ENCODE data around the gene TEDC2. TPM values are rescaled to one million over a fixed set of nuclear protein-coding genes. Genes with fewer than 3 reads are reported as not detected.
"Not testable (repeated sequence)": the region's sequence is repeated elsewhere in the genome, so short reads cannot be mapped to it uniquely, and the experiment has no call there.

TEDC2 gene
- total RNA-seq, 1 donor from 2014 or later: 0.63 TPM

DNA sequence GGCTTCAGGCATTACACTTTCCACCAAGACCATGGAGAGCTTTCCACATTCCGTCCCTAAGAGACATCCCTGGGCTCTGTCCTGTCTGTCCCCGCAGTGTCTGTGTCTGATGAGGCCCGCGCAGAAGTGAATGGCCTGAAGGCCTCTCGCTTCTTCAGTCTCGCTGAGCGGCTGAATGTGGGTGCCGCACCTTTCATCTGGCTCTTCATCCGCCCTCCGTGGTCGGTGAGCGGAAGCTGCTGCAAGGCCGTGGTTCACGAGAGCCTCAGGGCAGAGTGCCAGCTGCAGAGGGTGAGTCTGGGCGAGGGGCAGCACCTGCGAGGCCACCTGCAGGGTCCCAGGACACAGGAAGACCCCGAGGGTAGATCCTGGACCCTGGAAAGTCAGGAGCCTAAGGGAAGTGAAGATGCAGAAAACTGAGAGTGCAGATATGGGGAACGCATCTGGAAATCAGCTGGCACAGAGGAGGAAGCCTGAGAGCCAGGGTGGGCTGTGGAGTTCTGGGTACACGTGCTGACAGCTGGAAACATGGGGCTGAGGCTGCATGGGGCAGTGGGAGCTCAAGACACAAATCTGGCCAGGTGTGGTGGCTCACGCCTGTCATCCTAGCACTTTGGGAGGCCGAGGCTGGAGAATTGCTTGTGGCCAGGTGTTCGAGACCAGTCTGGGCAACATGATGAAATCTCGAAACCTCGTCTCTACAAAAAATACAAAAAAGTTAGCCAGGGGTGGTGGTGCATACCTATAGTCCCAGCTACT is 22.7 kb upstream of the TEDC2 start:
- ATAC-seq: no peak
- DNase-seq (ENCODE audit: low spot score): no peak

GRCh38 chr16:2438121-2438520 is 21.8 kb upstream of the TEDC2 start:
- ATAC-seq (no peak), DNase-seq (ENCODE audit: low spot score) (no peak)

DNA sequence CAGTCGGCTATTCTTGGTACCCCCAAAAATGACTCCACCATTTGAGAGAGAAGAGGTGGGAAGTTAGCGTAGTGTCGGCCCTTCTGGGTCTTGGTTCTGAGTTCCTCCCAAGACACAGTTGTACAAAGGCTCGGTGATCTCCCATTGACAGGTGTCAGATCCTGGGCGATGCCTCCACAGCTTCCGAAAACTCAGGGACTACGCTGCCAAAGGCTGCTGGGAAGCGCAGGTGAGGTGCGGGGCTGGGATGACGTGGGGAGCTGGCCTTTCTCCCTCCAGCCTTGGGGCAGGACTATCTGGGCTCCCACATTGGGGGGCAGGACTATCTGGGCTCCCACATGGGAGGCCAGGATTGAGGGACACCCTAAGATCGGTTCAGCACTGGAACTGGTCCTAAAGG is 20.3 kb upstream of the TEDC2 start:
- DNase-seq (ENCODE audit: low spot score) (no peak), ATAC-seq (no peak)

- ATAC-seq; DNase-seq (ENCODE audit: low spot score): not testable (repeated sequence)
Observed at GRCh38 chr16:2441143-2441804, 18.6 kb upstream of the TEDC2 start.

GRCh38 chr16:2443555-2443954 is 16.4 kb upstream of the TEDC2 start:
- ATAC-seq (no peak), DNase-seq (ENCODE audit: low spot score) (no peak)

GRCh38 chr16:2447920-2448583 is 11.9 kb upstream of the TEDC2 start:
- ATAC-seq: no peak

GRCh38 chr16:2449118-2449517 is 10.8 kb upstream of the TEDC2 start:
- no peak for ATAC-seq

More at GRCh38 chr16:2447920-2448583, 11.9 kb upstream of the TEDC2 start:
- DNase-seq (ENCODE audit: low spot score): no peak

GRCh38 chr16:2450535-2450934 is 9.4 kb upstream of the TEDC2 start:
- ATAC-seq: no peak
- DNase-seq (ENCODE audit: low spot score): no peak

More at GRCh38 chr16:2449118-2449517, 10.8 kb upstream of the TEDC2 start:
- DNase-seq (ENCODE audit: low spot score): no peak

GRCh38 chr16:2450975-2451381 is 8.9 kb upstream of the TEDC2 start:
- DNase-seq (ENCODE audit: low spot score) (no peak), ATAC-seq (no peak)

GRCh38 chr16:2451851-2452320 is 8.0 kb upstream of the TEDC2 start:
- ATAC-seq: no peak
- no peak for DNase-seq (ENCODE audit: low spot score)

GRCh38 chr16:2452650-2453049 is 7.3 kb upstream of the TEDC2 start:
- ATAC-seq: no peak
- no peak for DNase-seq (ENCODE audit: low spot score)

- no peak for ATAC-seq
- no peak for DNase-seq (ENCODE audit: low spot score)
Observed at GRCh38 chr16:2455081-2455845, 4.6 kb upstream of the TEDC2 start.

- DNase-seq (ENCODE audit: low spot score) (no peak), ATAC-seq (no peak)
Observed at GRCh38 chr16:2456551-2457153, 3.3 kb upstream of the TEDC2 start.

DNA sequence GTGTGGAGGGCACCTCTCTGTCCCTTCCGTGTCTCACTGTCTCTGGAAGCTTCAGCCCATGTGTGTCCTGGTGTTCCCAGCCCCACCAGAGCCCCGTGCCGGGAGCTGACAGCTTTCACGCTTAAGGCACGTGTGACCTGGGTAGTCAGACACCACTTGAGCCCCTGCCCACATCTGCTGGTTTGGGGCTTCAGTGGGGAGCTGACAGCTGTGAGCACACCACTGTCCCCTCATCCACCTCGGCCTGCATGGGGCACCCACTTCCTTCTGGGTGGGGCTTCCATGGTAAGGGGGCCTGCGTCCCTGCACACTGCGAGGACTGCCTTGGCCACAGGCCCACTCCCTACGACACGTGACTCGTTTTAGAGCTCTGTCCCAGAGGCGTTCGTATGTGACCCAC is 2.6 kb upstream of the TEDC2 start:
- ATAC-seq: no peak

DNA sequence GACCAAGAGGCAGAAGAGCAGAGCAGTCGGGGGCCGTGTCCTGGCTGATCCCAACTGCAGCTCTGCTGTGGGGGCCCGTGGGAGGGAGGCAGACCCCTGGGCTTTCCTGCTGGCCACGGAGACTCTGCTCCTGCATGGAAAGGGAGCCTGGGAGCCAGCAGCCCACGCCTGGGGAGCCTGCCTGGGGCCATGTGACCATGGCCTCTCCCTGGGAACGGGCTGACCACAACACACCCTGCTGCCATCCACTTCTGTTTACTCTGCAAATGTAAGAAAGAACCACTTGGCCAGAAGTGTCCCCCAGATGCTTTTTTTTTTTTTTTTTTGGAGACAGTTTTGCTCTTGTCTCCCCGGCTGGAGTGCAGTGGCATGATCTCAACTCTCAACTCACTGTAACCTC is 2.0 kb upstream of the TEDC2 start:
- ATAC-seq (no peak), DNase-seq (ENCODE audit: low spot score) (no peak)

More for the DNA sequence above, 2.6 kb upstream of the TEDC2 start:
- no peak for DNase-seq (ENCODE audit: low spot score)

DNA sequence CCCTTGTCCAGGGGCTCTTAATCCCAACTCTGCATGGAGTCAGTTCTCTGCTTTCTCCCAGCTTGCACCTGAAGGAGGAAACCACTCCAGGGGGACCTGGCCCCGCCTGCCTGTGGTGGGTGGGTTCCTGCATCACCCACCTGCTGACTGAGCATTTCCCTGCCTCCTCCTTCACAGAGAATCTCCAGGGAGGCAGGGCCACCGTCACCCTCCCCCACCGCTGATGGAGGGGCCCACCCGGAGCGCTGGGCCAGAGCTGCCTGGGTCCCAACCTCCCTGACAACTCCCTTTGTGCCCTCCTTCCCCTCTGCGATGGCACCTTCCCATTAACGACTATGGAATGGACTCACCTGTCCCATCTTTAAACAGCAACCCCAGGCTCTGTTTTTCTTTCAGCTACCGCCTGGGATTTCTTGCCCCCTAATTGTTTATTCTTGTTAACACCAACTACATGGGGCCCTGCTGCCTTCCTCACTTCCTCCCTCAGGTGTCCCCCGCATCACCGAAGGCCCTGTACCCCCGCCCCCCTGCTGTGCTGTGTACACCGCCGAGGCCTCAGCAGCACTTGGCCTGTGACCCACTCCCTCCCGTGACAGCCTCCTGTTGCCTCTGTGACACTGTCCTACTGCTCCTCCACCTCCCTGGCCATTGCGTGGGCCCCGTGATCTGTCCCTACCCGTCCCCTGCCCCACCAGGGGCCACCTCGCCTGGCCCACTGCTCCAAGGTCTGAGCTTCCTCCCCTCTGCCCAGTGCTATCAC is 842 bp upstream of the TEDC2 start:
- ATAC-seq: no peak
- no peak for DNase-seq (ENCODE audit: low spot score)

DNA sequence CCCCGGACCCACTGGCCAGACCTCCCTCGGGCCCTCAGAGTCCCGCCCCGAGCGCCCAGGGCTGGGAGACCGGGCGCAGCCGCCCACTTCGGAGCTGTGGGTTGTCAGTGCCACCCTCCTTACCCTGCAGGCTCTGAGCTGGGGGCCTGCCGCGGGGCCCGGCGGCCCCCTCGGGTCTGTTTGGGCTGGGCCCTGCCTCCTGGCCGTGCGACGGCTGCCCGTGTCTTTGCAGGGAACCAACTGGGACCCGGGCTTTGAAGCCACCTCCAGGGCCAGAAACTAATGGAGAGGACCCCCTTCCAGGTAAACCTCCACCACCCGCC is 443 bp downstream of the TEDC2 start:
- no peak for ATAC-seq

GRCh38 chr16:2460916-2461315 is 1.0 kb downstream of the TEDC2 start:
- ATAC-seq (no peak), DNase-seq (ENCODE audit: low spot score) (no peak)

More for the DNA sequence above, 443 bp downstream of the TEDC2 start:
- DNase-seq (ENCODE audit: low spot score): no peak

DNA sequence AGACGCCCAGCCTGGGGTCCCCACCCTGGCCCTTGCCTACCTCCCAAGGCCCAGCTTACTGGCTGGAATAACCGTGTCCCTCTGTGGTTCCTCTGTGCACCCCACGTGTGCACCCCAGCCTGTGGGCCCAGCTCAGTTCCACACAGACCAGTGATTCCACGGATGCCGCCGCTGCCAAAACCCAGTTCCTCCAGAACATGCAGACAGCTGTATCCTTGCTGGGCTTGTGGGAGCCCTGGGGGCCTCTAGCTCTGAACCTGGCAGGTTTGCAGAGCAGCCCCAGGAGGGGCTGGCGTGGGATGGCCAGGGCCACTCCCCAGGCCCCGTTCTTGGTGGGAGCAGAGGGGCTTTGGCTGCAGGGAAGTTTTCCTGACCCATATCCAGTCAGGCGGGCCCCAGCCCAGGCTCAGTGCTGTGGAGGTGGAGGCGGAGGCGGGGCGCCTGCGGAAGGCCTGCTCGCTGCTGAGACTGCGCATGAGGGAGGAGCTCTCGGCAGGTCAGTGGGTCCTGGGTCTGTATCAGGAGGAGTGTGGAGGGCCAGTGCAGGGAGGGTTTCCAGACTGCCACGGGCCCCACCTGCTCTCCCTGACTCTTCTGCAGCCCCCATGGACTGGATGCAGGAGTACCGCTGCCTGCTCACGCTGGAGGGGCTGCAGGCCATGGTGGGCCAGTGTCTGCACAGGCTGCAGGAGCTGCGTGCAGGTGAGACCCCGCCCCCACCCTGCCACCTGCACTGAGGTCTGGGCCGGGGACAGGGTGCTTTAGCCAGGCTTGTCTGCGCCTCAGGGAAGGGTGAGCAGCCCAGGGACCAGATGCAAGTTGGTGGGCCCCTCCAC is 2.3 kb downstream of the TEDC2 start:
- no peak for DNase-seq (ENCODE audit: low spot score)

More for the DNA sequence above, 2.3 kb downstream of the TEDC2 start:
- ATAC-seq: no peak

All from left lobe of liver (tissue), 2 donors.